Cardiac muscle cell (in vitro differentiated cells and primary cell): Measurements from ENCODE around the gene GNB2. TPM values are rescaled to one million over a fixed set of nuclear protein-coding genes. Genes with fewer than 3 reads are reported as not detected.

Experiments
- DNase-seq, 2 donors: peaks; one replicate each; pipeline versions ENCODE4 v3.0.0 to v3.0.0-alpha.2; 2010 to 2017; ENCODE audit warnings: low read depth in 1 of 2, low spot score in 1 of 2
- H3K27ac ChIP-seq: fragments of 200-600 bp; sonication (generic); 2 replicates; pipeline ENCODE4 v1.5.1; 2016
- H3K27me3 ChIP-seq: fragments of 200-600 bp; sonication (generic); 2 replicates; pipeline ENCODE4 v1.6.0; 2016; ENCODE audit warnings: control low read depth
- H3K36me3 ChIP-seq: fragments of 200-600 bp; sonication (generic); 2 replicates; pipeline ENCODE4 v1.5.1; 2016; ENCODE audit warnings: control low read depth
- H3K4me1 ChIP-seq: fragments of 200-600 bp; sonication (generic); 2 replicates; pipeline ENCODE4 v1.8.1; 2017; ENCODE audit warnings: low read depth, mild to moderate bottlenecking, mixed run types
- H3K4me3 ChIP-seq: fragments of 200-600 bp; sonication (generic); 2 replicates; pipeline ENCODE4 v1.5.1; 2016; ENCODE audit warnings: mild to moderate bottlenecking
- H3K9me3 ChIP-seq: fragments of 200-600 bp; sonication (generic); 2 replicates; pipeline ENCODE4 v1.5.1; 2017; ENCODE audit warnings: low read depth, mild to moderate bottlenecking, control low read depth
- CTCF ChIP-seq: IDR thresholded peaks from 2 replicates; pipeline ENCODE4 v1.5.1; 2012; ENCODE audit warnings: low read depth, mild to moderate bottlenecking, low read length
- polyA plus RNA-seq: library from polyadenylated mRNA; unstranded; fragments of >200 nt; fragmentation: Nextera tagmentation; extraction: Ambion mirVana; gene quantifications from 2 replicates; pipeline ENCODE4 v1.2.1, GENCODE V29; 2016
- total RNA-seq: library from RNA; depleted of rRNA; stranded (reverse); fragments of >200 nt; gene quantifications from 2 replicates; pipeline ENCODE4 v1.2.3, GENCODE V29; 2016

Gene GNB2
- total and polyA plus RNA-seq, 2 experiments from 2014 or later: 234 to 241 TPM

DNA sequence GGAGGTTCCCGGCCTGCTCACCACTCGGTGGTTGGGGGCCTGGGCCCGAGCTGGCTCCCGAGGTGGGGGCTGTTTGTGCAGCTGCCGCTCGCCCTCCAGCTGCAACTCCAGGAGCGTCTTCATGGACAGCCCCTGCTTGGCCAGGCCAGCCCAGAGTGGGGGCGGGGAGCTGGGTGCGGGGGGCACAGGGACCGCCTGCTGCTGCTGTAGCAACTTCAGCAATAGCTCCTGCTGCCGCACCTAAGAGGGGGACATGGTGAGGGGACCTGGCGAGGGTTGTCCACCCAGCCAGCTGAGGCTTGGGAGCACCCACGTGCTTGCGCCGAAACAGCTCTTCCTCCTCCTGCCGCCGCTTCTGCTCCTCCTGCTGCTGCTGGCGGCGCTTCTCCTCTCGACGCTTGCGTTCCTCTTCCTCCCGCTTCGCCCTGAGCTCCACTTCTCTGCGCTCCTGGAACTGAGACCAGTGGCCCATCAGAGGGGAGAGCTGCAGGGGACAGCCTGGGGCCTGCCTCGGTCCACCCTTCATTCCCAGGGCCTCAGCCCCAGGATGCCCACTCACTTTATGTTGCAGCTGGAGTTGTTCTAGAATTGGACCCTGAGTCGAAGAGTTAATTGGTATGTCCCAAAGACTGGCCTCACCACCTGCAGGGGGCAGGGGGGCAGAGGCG, 9.6 kb downstream of the GNB2 start:
- no peak for TF ChIP-seq CTCF
- peaks cover 60% of the 10 kb centered on the region for H3K36me3 ChIP-seq

DNA sequence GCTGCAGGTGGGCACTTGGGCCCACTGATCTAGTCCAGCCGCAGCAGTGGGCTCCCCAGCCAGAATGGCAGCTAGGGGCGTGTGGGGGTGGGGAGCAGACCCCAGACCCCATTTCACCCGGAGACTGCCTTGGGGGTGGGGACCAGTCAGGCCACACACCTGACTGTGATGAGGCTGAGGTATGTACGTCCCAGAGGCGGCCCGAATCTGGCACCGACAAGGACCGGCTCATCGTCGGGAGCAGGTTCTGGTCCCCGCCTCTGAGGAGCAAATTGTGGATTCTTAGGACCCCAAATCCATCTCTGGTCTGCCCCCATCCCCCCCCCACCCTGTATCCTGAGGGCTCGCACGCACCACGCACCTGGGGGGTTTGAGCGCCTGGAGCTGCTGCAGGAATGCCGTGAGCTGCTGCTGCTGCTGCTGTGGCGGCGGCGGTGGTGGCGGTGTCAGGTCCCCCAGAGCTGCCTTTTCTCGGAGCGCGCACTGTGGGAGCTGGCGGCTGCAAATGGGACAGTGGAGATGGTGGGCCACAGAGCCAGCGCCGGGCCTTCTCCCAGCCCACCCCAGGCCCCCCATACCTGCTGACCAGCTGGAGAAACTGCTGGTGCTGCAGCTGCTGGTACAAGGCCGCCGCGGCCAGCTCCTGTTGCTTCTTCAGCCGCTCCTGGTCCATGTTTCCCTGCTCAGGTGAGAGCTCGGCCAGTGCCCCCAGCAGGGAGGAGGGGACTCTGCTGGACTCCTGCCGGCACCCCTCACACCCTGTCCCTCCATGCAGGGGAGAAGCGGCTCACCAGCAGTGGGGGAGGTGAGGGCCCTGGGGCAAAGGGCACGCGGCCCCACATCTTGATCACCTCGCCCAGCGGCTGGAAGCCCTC, 10.4 kb downstream of the GNB2 start:
- Histone ChIP-seq H3K27ac (no peak overlapping the region), H3K36me3 (peaks cover 54% of the 10 kb centered on the region), H3K27me3 (no peaks in the 10 kb centered on the region), H3K4me1 (no peaks in the 10 kb centered on the region), H3K4me3 (no peak overlapping the region), H3K9me3 (no peaks in the 10 kb centered on the region)
- DNase-seq: no peak
- no peak for TF ChIP-seq CTCF

More for the DNA sequence above, 9.6 kb downstream of the GNB2 start:
- DNase-seq: no peak
- Histone ChIP-seq H3K4me1 (no peaks in the 10 kb centered on the region), H3K4me3 (no peak overlapping the region), H3K27ac (no peak overlapping the region), H3K27me3 (no peaks in the 10 kb centered on the region), H3K9me3 (no peaks in the 10 kb centered on the region)

DNA sequence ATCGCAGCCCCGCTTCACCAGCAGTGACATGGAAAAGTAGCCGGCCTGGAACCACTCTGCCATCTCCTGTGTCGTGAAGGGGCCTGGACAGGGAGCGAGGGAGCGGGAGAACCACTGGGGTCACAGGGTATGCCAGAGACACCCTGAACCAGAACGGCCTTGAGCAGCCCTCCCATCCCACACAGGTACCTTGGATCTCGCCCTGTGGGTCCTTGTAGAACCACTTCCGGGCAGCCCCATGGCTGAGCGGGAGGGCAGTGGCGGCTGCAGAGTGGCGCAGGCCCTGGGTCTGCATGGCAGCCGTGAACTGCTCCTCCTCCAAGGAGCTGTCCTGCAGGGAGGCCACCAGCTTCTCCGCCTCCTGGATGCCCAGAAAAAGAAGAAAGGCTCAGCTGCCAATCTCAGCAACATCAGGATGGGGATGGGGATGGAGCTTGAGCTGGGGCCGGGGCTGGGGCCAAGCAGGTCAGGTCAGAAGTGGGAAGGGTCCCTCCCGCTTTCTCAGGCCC, 11.0 kb downstream of the GNB2 start:
- Histone ChIP-seq H3K36me3 (peaks cover 49% of the 10 kb centered on the region), H3K4me1 (no peaks in the 10 kb centered on the region), H3K9me3 (no peaks in the 10 kb centered on the region), H3K27me3 (no peaks in the 10 kb centered on the region), H3K4me3 (no peak overlapping the region), H3K27ac (no peak overlapping the region)
- no peak for DNase-seq
- TF ChIP-seq CTCF: no peak

- Histone ChIP-seq H3K4me3 (no peak overlapping the region), H3K36me3 (peaks cover 49% of the 10 kb centered on the region), H3K4me1 (no peaks in the 10 kb centered on the region), H3K27ac (no peak overlapping the region), H3K27me3 (no peaks in the 10 kb centered on the region), H3K9me3 (no peaks in the 10 kb centered on the region)
- no peak for TF ChIP-seq CTCF
- DNase-seq: no peak
Observed at GRCh38 chr7:100685049-100685605, 11.6 kb downstream of the GNB2 start.

- no peaks in the 10 kb centered on the region for H3K27me3 ChIP-seq
- H3K27ac ChIP-seq: no peak overlapping the region
- DNase-seq: no peak
- no peak for TF ChIP-seq CTCF
- no peaks in the 10 kb centered on the region for H3K4me1 ChIP-seq
- H3K9me3 ChIP-seq: no peaks in the 10 kb centered on the region
- H3K4me3 ChIP-seq: no peak overlapping the region
- H3K36me3 ChIP-seq: peaks cover 49% of the 10 kb centered on the region
Observed at GRCh38 chr7:100685631-100686145, 12.1 kb downstream of the GNB2 start.
